Upper lobe of left lung (tissue), 6 donors: ENCODE data around the gene NAA11. TPM values are rescaled to one million over a fixed set of nuclear protein-coding genes. Genes with fewer than 3 reads are reported as not detected.

ENCODE experiments used
- ATAC-seq, 2 donors: fragments of 200-7000 bp; cut with Tn5 transposase; one replicate each; pipeline ENCODE4 v1.9.1; 2022; ENCODE audit warnings: mild to moderate bottlenecking in 2 of 2, moderate library complexity in 2 of 2; ENCODE audit not compliant: low FRiP score in 2 of 2
- DNase-seq, 2 donors: peaks; one replicate each; pipeline ENCODE4 v3.0.0-alpha.2; 2019 to 2020
- H3K27ac ChIP-seq, 4 donors: fragments of 200-600 bp; sonication (generic); one replicate each; pipeline ENCODE4 v1.5.1; 2016 to 2019
- H3K27me3 ChIP-seq, 4 donors: fragments of 200-600 bp; sonication (generic); one replicate each; pipeline ENCODE4 v1.5.1; 2017 to 2019
- H3K36me3 ChIP-seq, 4 donors: fragments of 200-600 bp; sonication (generic); one replicate each; pipeline ENCODE4 v1.5.1; 2016 to 2019
- H3K4me1 ChIP-seq, 4 donors: fragments of 200-600 bp; sonication (generic); one replicate each; pipeline ENCODE4 v1.5.1; 2018 to 2019
- H3K4me3 ChIP-seq, 4 donors: fragments of 200-600 bp; sonication (generic); one replicate each; pipeline ENCODE4 v1.5.1; 2017 to 2019; ENCODE audit warnings: mild to moderate bottlenecking in 2 of 4, moderate library complexity in 1 of 4
- H3K9me3 ChIP-seq, 4 donors: fragments of 200-600 bp; sonication (generic); one replicate each; pipeline ENCODE4 v1.5.1; 2018 to 2019
- EP300 ChIP-seq, 4 donors: sonication (generic); formaldehyde crosslinking; IDR thresholded peaks; one replicate each; pipeline ENCODE4 v1.5.1; 2017; ENCODE audit warnings: antibody characterized with exemption in 4 of 4, control low read depth in 2 of 4
- POLR2A ChIP-seq, 4 donors: fragments of 450-650 bp; IDR thresholded peaks; one replicate each; pipeline ENCODE4 v1.5.1; 2016 to 2017; ENCODE audit warnings: antibody characterized with exemption in 4 of 4, mild to moderate bottlenecking in 2 of 4
- POLR2AphosphoS5 ChIP-seq, 2 donors: sonication (generic); formaldehyde crosslinking; IDR thresholded peaks; one replicate each; pipeline ENCODE4 v1.5.1; 2017; ENCODE audit warnings: antibody characterized with exemption in 2 of 2
- WGBS, 2 donors: methylation state at CpG; one replicate each; pipeline ENCODE4 v1.1.5; 2017 to 2018; 5-methylcytosine and 5-hydroxymethylcytosine counted together
- total RNA-seq, 6 donors: library from RNA; depleted of rRNA in 4 of 6; stranded (reverse); fragments of >200 nt in 4 of 6; gene quantifications; one replicate each; pipeline versions ENCODE4 v1.1.0 to v1.2.1, GENCODE V29; 2016 to 2021
- TF ChIP-seq, protein P1 (sequence below), 6 experiments: fragments of 450-650 bp in 4 of 6; fragments of 200-600 bp in 2 of 6; sonication (generic) in 2 of 6; IDR thresholded peaks; one replicate each; pipeline ENCODE4 v1.5.1; 2016 to 2019; ENCODE audit warnings: antibody characterized with exemption in 6 of 6
- donor health status: DM: no; HTN: no; CAD: no; lungs with moderate emphysema.
- donor health status: DM: no; HTN: yes; CAD: no; lungs with severe emphysema.

NAA11 gene
- total RNA-seq, 6 donors from 2014 or later, result not detected

DNA sequence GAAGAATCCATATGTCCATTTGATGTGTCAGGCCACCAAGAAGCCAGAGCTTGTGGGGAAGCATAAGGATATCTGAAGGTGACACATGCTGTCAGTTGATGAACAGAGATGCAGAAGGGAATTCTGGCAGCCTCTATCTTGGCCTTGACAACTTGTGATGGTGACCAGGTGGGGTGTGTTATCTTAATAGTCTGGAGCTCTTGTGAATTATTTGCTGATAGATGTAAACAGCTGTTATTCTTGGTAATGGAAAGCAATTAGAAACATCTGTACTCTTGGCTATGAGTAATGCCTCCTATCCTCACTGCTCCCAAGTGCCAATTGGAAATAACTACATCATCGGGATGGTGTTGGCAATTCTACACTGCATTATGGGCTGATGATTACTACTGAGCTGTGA lies 51.9 kb downstream of the NAA11 start:
- ATAC-seq (peak in 1 of 2 donors; percentile 51), DNase-seq (no peak)
- Histone ChIP-seq H3K27ac (no peak overlapping the region), H3K4me1 (no peaks in the 10 kb centered on the region), H3K36me3 (no peaks in the 10 kb centered on the region), H3K9me3 (no peaks in the 10 kb centered on the region), H3K4me3 (no peak overlapping the region), H3K27me3 (no peaks in the 10 kb centered on the region)
- TF ChIP-seq POLR2A (IDR thresholded peaks at IDR 0.05) (no peak), POLR2AphosphoS5 (IDR thresholded peaks at IDR 0.05) (no peak), EP300 (IDR thresholded peaks at IDR 0.05) (no peak)
- TF ChIP-seq, protein P1, sequence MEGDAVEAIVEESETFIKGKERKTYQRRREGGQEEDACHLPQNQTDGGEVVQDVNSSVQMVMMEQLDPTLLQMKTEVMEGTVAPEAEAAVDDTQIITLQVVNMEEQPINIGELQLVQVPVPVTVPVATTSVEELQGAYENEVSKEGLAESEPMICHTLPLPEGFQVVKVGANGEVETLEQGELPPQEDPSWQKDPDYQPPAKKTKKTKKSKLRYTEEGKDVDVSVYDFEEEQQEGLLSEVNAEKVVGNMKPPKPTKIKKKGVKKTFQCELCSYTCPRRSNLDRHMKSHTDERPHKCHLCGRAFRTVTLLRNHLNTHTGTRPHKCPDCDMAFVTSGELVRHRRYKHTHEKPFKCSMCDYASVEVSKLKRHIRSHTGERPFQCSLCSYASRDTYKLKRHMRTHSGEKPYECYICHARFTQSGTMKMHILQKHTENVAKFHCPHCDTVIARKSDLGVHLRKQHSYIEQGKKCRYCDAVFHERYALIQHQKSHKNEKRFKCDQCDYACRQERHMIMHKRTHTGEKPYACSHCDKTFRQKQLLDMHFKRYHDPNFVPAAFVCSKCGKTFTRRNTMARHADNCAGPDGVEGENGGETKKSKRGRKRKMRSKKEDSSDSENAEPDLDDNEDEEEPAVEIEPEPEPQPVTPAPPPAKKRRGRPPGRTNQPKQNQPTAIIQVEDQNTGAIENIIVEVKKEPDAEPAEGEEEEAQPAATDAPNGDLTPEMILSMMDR (IDR thresholded peaks at IDR 0.05), result no peak
- 63 to 71% methylated on average over 1 of the region's 1 CpG for WGBS, 2 donors

DNA sequence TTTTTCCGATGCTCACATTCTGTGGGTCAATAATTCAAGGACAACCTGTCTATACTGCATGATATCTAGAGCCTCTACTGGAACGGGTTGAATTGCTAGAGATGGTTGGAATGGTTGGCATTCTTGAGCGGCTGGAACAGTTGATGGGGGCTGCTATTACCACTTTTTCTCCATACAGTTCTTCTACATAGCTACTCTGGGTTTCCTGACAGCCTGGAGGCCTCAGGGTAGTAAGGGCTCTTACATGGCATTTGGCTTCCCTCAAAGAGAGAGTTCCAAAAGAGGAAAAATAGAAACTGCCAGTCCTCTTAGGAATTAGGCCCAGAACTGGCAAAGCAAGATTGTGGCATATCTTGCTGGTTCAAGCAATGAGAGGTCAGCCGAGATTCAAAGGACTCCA lies 53.1 kb downstream of the NAA11 start:
- H3K27ac ChIP-seq, result no peak overlapping the region
- no peaks in the 10 kb centered on the region for H3K27me3 ChIP-seq
- ATAC-seq (no peak), DNase-seq (no peak)
- no peak for TF ChIP-seq EP300 (IDR thresholded peaks at IDR 0.05)
- no peak for TF ChIP-seq POLR2AphosphoS5 (IDR thresholded peaks at IDR 0.05)
- TF ChIP-seq POLR2A (IDR thresholded peaks at IDR 0.05), result no peak
- TF ChIP-seq, protein P1 (IDR thresholded peaks at IDR 0.05), result no peak
- H3K4me1 ChIP-seq, result no peaks in the 10 kb centered on the region
- no peak overlapping the region for H3K4me3 ChIP-seq
- no peaks in the 10 kb centered on the region for H3K36me3 ChIP-seq
- 83 to 91% methylated on average over 4 of the region's 4 CpGs for WGBS, 2 donors
- H3K9me3 ChIP-seq, result no peaks in the 10 kb centered on the region

DNA sequence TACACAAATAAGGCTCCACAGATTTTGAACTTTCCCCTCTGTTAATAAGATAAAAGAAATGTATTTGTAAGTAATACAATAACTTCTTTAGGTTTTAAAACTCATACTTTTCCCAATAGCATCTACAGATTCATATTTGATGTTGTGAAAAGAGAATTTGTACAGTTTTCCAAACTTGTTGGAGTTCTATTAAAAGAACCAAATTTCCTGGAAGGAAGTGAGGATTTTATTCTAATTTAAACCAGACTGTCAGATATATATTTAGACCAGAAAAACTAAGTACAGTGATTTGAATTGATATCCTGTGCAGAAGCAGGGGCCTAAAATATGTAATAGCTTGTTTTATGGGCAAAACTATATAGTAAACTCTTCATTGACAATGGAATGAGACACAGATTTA lies 53.7 kb downstream of the NAA11 start:
- H3K27ac ChIP-seq, result no peak overlapping the region
- no peaks in the 10 kb centered on the region for H3K27me3 ChIP-seq
- H3K4me1 ChIP-seq, result no peaks in the 10 kb centered on the region
- no peaks in the 10 kb centered on the region for H3K9me3 ChIP-seq
- no peak overlapping the region for H3K4me3 ChIP-seq
- H3K36me3 ChIP-seq, result no peaks in the 10 kb centered on the region
- ATAC-seq (no peak), DNase-seq (no peak)
- TF ChIP-seq, protein P1 (IDR thresholded peaks at IDR 0.05), result no peak
- TF ChIP-seq POLR2AphosphoS5 (IDR thresholded peaks at IDR 0.05) (no peak), POLR2A (IDR thresholded peaks at IDR 0.05) (no peak), EP300 (IDR thresholded peaks at IDR 0.05) (no peak)

DNA sequence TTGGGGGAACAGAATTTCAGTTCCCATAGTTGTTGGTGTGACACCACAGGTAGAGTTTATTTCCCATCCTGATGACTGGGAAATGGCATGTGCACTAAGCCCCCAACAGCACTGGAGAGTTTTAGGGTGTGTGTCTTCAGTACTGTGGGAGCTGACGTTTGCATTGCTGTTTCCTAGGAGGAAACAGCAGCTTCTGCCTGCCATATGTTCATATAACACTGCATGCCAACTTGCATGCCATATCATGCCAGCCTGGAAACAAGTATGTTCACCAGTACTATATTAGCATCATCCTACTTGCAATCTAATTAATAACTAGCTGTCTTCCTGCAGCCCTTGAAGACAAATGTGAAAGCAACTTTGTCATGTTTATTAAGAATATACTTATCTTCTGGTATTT lies 58.2 kb downstream of the NAA11 start:
- no peaks in the 10 kb centered on the region for H3K4me1 ChIP-seq
- no peak overlapping the region for H3K27ac ChIP-seq
- 44 to 65% methylated on average over 1 of the region's 1 CpG for WGBS, 2 donors
- DNase-seq (no peak), ATAC-seq (no peak)
- no peak overlapping the region for H3K4me3 ChIP-seq
- H3K27me3 ChIP-seq, result no peaks in the 10 kb centered on the region
- H3K36me3 ChIP-seq, result no peaks in the 10 kb centered on the region
- no peaks in the 10 kb centered on the region for H3K9me3 ChIP-seq
- no peak for TF ChIP-seq EP300 (IDR thresholded peaks at IDR 0.05)
- TF ChIP-seq POLR2A (IDR thresholded peaks at IDR 0.05), result no peak
- TF ChIP-seq, protein P1 (IDR thresholded peaks at IDR 0.05), result no peak
- TF ChIP-seq POLR2AphosphoS5 (IDR thresholded peaks at IDR 0.05), result no peak

Other genes starting within 250 kb of the NAA11 start
- not detected for gene GK2, start 82.2 kb upstream of the NAA11 start, total RNA-seq